WERI-Rb-1 (cell line): ENCODE data around the gene VANGL1.

Experiments
- DNase-seq: peaks from one replicate; pipeline ENCODE4 v3.0.0-alpha.2; 2020
- H3K27ac ChIP-seq: fragments of 250-450 bp; sonication (Bioruptor Pico); 2 replicates; pipeline ENCODE4 v1.5.1; 2020; ENCODE audit warnings: mild to moderate bottlenecking, moderate library complexity
- H3K27me3 ChIP-seq: fragments of 250-450 bp; sonication (Bioruptor Pico); 2 replicates; pipeline ENCODE4 v1.5.1; 2021; ENCODE audit warnings: mild to moderate bottlenecking, low read depth, moderate library complexity; ENCODE audit not compliant: insufficient read depth, severe bottlenecking
- H3K36me3 ChIP-seq: fragments of 250-450 bp; sonication (Bioruptor Pico); 2 replicates; pipeline ENCODE4 v1.5.1; 2020; ENCODE audit warnings: mild to moderate bottlenecking, moderate library complexity
- H3K4me3 ChIP-seq: 2 replicates; pipeline ENCODE4 v1.5.1; 2011; ENCODE audit warnings: low read depth, mild to moderate bottlenecking, control low read depth, low read length
- H3K9me3 ChIP-seq: fragments of 250-450 bp; sonication (Bioruptor Pico); 2 replicates; pipeline ENCODE4 v1.5.1; 2021; ENCODE audit warnings: mild to moderate bottlenecking, moderate library complexity; ENCODE audit not compliant: severe bottlenecking
- CTCF ChIP-seq: IDR thresholded peaks from 2 replicates; pipeline ENCODE4 v1.5.1; 2011; ENCODE audit warnings: low read depth, mild to moderate bottlenecking, control low read depth, inconsistent platforms, low read length

Gene VANGL1

GRCh38 chr1:115656461-115657077 lies 14.8 kb downstream of the VANGL1 start:
- no peak for DNase-seq
- no peak for TF ChIP-seq CTCF
- Histone ChIP-seq H3K27ac (no peak overlapping the region), H3K4me3 (no peak overlapping the region), H3K9me3 (no peaks in the 10 kb centered on the region), H3K36me3 (no peaks in the 10 kb centered on the region), H3K27me3 (no peaks in the 10 kb centered on the region)

- TF ChIP-seq CTCF = no peak
- Histone ChIP-seq H3K4me3 (no peak overlapping the region), H3K9me3 (no peaks in the 10 kb centered on the region), H3K27ac (no peak overlapping the region), H3K27me3 (no peaks in the 10 kb centered on the region), H3K36me3 (no peaks in the 10 kb centered on the region)
- no peak for DNase-seq
These were observed 16.9 kb downstream of the VANGL1 start for GRCh38 chr1:115658646-115659045.

DNA sequence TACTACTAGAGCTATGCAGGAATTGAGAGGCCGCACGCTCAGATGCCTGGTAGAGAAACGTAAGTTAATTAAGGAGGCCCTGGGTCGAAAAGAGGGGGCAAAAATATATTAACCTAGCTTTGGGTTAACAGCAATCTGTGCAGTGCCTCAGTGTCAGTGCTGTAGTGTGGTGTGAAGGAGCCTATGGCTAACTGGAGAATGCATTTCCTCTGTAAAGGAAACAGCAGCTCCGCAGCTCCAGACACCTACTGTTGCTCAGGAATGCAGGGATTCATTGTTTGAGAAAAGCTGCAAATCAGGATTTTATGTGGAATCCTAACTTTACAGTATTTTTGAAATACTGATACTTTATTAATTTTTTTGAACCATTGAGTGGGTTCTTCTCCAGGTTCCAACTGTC lies 18.4 kb downstream of the VANGL1 start:
- no peak for TF ChIP-seq CTCF
- H3K27ac ChIP-seq = no peak overlapping the region
- H3K36me3 ChIP-seq = no peaks in the 10 kb centered on the region

DNA sequence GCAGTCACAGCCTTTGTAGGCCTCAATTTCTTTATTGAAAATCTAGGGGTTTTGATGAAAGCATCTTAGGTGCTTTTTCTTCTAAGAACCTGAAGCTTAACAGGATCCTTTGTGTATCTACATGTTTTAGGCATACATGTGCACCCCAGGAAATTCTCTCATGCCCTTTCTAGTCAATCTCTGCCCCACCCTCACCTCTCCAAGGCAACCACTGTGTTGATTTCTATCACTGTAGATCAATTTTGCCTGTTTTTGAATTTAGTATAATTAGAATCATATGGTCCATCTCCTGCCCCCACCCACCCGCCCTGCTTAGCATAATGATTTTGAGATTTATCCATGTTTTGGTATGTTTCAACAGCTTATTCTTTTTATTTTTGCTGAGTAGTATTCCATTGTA lies 19.4 kb downstream of the VANGL1 start:
- no peak for DNase-seq
- no peak overlapping the region for H3K4me3 ChIP-seq
- H3K36me3 ChIP-seq = no peaks in the 10 kb centered on the region
- no peak overlapping the region for H3K27ac ChIP-seq
- no peak for TF ChIP-seq CTCF
- no peaks in the 10 kb centered on the region for H3K27me3 ChIP-seq
- no peaks in the 10 kb centered on the region for H3K9me3 ChIP-seq

More for the DNA sequence above, 18.4 kb downstream of the VANGL1 start:
- Histone ChIP-seq H3K9me3 (no peaks in the 10 kb centered on the region), H3K27me3 (no peaks in the 10 kb centered on the region), H3K4me3 (no peak overlapping the region)
- DNase-seq = no peak

DNA sequence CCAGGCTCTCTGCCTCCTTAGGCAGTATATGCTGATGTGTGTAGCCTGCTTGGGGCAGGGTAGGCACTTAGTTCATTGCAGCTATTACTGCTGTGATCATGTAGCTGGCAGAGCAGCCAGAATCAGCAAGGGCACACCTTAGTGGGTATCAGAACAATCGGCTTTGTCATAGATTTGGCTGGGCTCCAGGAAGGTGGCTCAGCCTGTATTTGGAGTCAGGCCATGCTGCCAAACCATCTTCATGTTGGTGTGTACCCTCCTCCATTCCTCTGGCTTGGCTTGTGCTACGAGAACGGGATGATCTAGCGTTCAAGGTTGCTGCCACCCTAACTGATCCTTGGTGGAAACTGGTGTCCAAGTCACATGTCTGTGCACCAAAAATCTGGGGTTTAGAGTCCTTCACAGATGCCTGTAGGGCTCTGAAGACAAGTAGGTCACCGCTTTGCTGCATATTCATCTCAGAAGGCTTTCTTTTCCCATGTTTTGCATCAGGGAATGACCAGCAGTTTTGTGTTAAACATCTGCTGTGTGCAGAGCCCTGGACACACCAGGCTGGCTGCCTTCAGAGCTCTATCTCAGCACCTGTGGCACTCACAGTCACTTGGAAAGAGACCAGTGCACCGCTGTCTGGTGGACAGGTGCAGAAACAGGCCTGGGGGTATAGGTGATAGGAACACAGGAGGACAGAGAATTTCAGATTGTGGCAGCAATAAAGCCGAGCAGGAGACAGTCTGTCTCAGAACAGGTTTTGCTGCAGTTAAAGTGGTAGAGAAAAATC lies 23.7 kb downstream of the VANGL1 start:
- H3K27ac ChIP-seq = no peak overlapping the region
- H3K9me3 ChIP-seq = no peaks in the 10 kb centered on the region
- no peak for TF ChIP-seq CTCF
- H3K4me3 ChIP-seq = no peak overlapping the region
- H3K36me3 ChIP-seq = no peaks in the 10 kb centered on the region
- DNase-seq = no peak
- H3K27me3 ChIP-seq = no peaks in the 10 kb centered on the region
